Uterus (tissue), 2 donors: ENCODE results near the gene ACVRL1.

Experiments
- POLR2A ChIP-seq, 2 donors: fragments of 450-650 bp; IDR thresholded peaks; one replicate each; pipeline ENCODE4 v1.6.1; 2016; ENCODE audit warnings: antibody characterized with exemption in 2 of 2, mild to moderate bottlenecking in 1 of 2, moderate library complexity in 1 of 2
- TF ChIP-seq, protein P1 (sequence below), 4 experiments: fragments of 200-600 bp in 2 of 4; fragments of 450-650 bp in 2 of 4; sonication (generic) in 2 of 4; IDR thresholded peaks; one replicate each; pipeline ENCODE4 v1.5.1; 2016 to 2019; ENCODE audit warnings: antibody characterized with exemption in 4 of 4, mild to moderate bottlenecking in 2 of 4, moderate library complexity in 1 of 4

DNA sequence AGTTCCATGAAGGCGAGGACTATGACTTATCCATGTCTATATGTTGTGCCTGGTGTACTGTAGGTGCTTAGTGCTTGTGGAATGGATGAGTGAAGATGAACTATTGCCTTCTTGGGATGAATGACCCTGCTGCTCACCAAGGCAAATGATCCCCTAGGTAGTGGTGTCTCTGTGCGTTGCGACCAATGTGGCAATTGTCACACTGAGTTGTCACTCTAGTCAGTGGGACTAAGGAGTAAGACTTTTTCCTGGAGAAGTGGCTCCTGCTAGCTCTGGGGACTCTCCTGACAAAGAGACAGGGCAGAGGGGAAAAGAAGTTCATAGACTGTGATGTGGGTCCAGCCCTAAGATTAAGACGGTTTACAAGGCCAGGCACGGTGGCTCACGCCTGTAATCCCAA is 40.8 kb downstream of the ACVRL1 start:
- TF ChIP-seq POLR2A (IDR thresholded peaks at IDR 0.05) = no peak
- TF ChIP-seq, protein P1, sequence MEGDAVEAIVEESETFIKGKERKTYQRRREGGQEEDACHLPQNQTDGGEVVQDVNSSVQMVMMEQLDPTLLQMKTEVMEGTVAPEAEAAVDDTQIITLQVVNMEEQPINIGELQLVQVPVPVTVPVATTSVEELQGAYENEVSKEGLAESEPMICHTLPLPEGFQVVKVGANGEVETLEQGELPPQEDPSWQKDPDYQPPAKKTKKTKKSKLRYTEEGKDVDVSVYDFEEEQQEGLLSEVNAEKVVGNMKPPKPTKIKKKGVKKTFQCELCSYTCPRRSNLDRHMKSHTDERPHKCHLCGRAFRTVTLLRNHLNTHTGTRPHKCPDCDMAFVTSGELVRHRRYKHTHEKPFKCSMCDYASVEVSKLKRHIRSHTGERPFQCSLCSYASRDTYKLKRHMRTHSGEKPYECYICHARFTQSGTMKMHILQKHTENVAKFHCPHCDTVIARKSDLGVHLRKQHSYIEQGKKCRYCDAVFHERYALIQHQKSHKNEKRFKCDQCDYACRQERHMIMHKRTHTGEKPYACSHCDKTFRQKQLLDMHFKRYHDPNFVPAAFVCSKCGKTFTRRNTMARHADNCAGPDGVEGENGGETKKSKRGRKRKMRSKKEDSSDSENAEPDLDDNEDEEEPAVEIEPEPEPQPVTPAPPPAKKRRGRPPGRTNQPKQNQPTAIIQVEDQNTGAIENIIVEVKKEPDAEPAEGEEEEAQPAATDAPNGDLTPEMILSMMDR (IDR thresholded peaks at IDR 0.05) = no peak
